ENCODE data around the gene DUS2.

Gene DUS2

GRCh38 chr16:68068926-68069325, 45.8 kb downstream of the DUS2 start:
- H3K27me3 ChIP-seq (ENCODE audit: insufficient read depth, low read length, poor library complexity), result no peaks in the 10 kb centered on the region
- no peak overlapping the region for H2AFZ ChIP-seq (ENCODE audit: low read depth, low read length)
- DNase-seq (no peak), ATAC-seq (ENCODE audit: insufficient read depth, low read depth) (no peak)
- no peak overlapping the region for H3K4me3 ChIP-seq (ENCODE audit: low read depth in 1 of 2, low read length in 2 of 2)
- H4K20me1 ChIP-seq (ENCODE audit: insufficient read depth, low read length), result no peaks in the 10 kb centered on the region
- no peaks in the 10 kb centered on the region for H3K79me2 ChIP-seq (ENCODE audit: insufficient read depth, low read length)
- no peak overlapping the region for H3K4me2 ChIP-seq (ENCODE audit: insufficient read depth, low read length)
- TF ChIP-seq, protein P1, sequence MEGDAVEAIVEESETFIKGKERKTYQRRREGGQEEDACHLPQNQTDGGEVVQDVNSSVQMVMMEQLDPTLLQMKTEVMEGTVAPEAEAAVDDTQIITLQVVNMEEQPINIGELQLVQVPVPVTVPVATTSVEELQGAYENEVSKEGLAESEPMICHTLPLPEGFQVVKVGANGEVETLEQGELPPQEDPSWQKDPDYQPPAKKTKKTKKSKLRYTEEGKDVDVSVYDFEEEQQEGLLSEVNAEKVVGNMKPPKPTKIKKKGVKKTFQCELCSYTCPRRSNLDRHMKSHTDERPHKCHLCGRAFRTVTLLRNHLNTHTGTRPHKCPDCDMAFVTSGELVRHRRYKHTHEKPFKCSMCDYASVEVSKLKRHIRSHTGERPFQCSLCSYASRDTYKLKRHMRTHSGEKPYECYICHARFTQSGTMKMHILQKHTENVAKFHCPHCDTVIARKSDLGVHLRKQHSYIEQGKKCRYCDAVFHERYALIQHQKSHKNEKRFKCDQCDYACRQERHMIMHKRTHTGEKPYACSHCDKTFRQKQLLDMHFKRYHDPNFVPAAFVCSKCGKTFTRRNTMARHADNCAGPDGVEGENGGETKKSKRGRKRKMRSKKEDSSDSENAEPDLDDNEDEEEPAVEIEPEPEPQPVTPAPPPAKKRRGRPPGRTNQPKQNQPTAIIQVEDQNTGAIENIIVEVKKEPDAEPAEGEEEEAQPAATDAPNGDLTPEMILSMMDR (IDR thresholded peaks at IDR 0.05; ENCODE audit: borderline replicate concordance, extremely low read depth, low read length, poor library complexity, severe bottlenecking), result no peak
- no peak for TF ChIP-seq EZH2 (IDR thresholded peaks at IDR 0.05; ENCODE audit: borderline replicate concordance, low read depth, low read length, severe bottlenecking)
- no peak overlapping the region for H3K9ac ChIP-seq (ENCODE audit: low read depth, low read length)
- H3K36me3 ChIP-seq (ENCODE audit: insufficient read depth, low read length), result peaks cover 46% of the 10 kb centered on the region
- H3K27ac ChIP-seq (ENCODE audit: low read length), result no peak overlapping the region
- H3K4me1 ChIP-seq (ENCODE audit: insufficient read depth, low read length), result peaks cover 24% of the 10 kb centered on the region
- H3K9me3 ChIP-seq (ENCODE audit: insufficient read depth, low read length, severe bottlenecking), result no peaks in the 10 kb centered on the region

- ATAC-seq (ENCODE audit: insufficient read depth, low read depth) (peak; percentile 66), DNase-seq (peak; percentile 80)
- Histone ChIP-seq H3K27ac (ENCODE audit: low read length) (peak overlapping the region; percentile 72), H3K27me3 (ENCODE audit: insufficient read depth, low read length, poor library complexity) (no peaks in the 10 kb centered on the region), H3K79me2 (ENCODE audit: insufficient read depth, low read length) (no peaks in the 10 kb centered on the region), H3K9ac (ENCODE audit: low read depth, low read length) (peak overlapping the region; percentile 8; the same call in 1 of the 2 replicates), H4K20me1 (ENCODE audit: insufficient read depth, low read length) (no peaks in the 10 kb centered on the region), H3K9me3 (ENCODE audit: insufficient read depth, low read length, severe bottlenecking) (no peaks in the 10 kb centered on the region), H2AFZ (ENCODE audit: low read depth, low read length) (no peak overlapping the region), H3K4me3 (ENCODE audit: low read depth in 1 of 2, low read length in 2 of 2) (no peak overlapping the region), H3K4me1 (ENCODE audit: insufficient read depth, low read length) (peaks cover 31% of the 10 kb centered on the region), H3K36me3 (ENCODE audit: insufficient read depth, low read length) (peaks cover 46% of the 10 kb centered on the region), H3K4me2 (ENCODE audit: insufficient read depth, low read length) (no peak overlapping the region; the same call in 1 of the 2 replicates)
- no peak for TF ChIP-seq EZH2 (IDR thresholded peaks at IDR 0.05; ENCODE audit: borderline replicate concordance, low read depth, low read length, severe bottlenecking)
- TF ChIP-seq, protein P1 (IDR thresholded peaks at IDR 0.05; ENCODE audit: borderline replicate concordance, extremely low read depth, low read length, poor library complexity, severe bottlenecking), result no peak
Observed at GRCh38 chr16:68069511-68070248, 46.6 kb downstream of the DUS2 start.

- Histone ChIP-seq H3K27ac (ENCODE audit: low read length) (peak overlapping the region; percentile 72), H3K27me3 (ENCODE audit: insufficient read depth, low read length, poor library complexity) (no peaks in the 10 kb centered on the region), H3K4me3 (ENCODE audit: low read depth in 1 of 2, low read length in 2 of 2) (no peak overlapping the region), H3K9me3 (ENCODE audit: insufficient read depth, low read length, severe bottlenecking) (no peaks in the 10 kb centered on the region), H3K36me3 (ENCODE audit: insufficient read depth, low read length) (peaks cover 51% of the 10 kb centered on the region), H2AFZ (ENCODE audit: low read depth, low read length) (no peak overlapping the region), H3K4me1 (ENCODE audit: insufficient read depth, low read length) (peaks cover 37% of the 10 kb centered on the region), H3K4me2 (ENCODE audit: insufficient read depth, low read length) (no peak overlapping the region; the same call in 1 of the 2 replicates), H4K20me1 (ENCODE audit: insufficient read depth, low read length) (no peaks in the 10 kb centered on the region), H3K9ac (ENCODE audit: low read depth, low read length) (peak overlapping the region; percentile 8; the same call in 1 of the 2 replicates), H3K79me2 (ENCODE audit: insufficient read depth, low read length) (no peaks in the 10 kb centered on the region)
- 0 out of 3 replicates have a peak, but pooled peaks have one; percentile 1 for ATAC-seq (ENCODE audit: insufficient read depth, low read depth)
- no peak for DNase-seq
- TF ChIP-seq EZH2 (IDR thresholded peaks at IDR 0.05; ENCODE audit: borderline replicate concordance, low read depth, low read length, severe bottlenecking), result no peak
- TF ChIP-seq, protein P1 (IDR thresholded peaks at IDR 0.05; ENCODE audit: borderline replicate concordance, extremely low read depth, low read length, poor library complexity, severe bottlenecking), result no peak
Observed at GRCh38 chr16:68070249-68070730, 47.2 kb downstream of the DUS2 start.
